Measurements from ENCODE around the gene OR6N2.

Gene OR6N2

DNA sequence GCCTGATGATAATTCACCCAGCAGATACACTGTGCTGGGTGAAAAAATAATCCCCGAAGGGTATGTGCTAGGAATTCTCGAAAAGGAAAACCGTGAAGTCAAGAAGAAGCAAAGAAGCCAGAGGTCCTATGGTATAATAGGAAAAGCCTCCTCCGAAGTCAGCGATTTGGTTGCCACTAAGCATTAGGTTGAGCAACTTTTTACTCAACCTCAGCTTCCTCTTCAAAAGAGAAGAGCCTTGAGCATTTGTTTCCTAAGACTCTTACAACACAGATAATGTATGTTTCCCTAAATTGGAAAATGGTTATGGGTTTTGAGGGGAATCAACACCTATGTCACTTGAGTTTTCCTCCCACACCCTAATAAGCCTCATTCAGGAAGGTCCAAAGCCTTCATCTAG, 28.9 kb upstream of the OR6N2 start:
- DNase-seq (no peak), ATAC-seq (ENCODE audit: insufficient read depth, low read depth) (no peak)
- Histone ChIP-seq H3K9me3 (ENCODE audit: insufficient read depth, low read length, severe bottlenecking) (no peaks in the 10 kb centered on the region), H3K36me3 (ENCODE audit: insufficient read depth, low read length) (no peaks in the 10 kb centered on the region), H3K27me3 (ENCODE audit: insufficient read depth, low read length, poor library complexity) (peaks cover 24% of the 10 kb centered on the region), H2AFZ (ENCODE audit: low read depth, low read length) (no peak overlapping the region), H3K4me2 (ENCODE audit: insufficient read depth, low read length) (no peak overlapping the region), H3K27ac (ENCODE audit: low read length) (no peak overlapping the region), H3K4me3 (ENCODE audit: low read depth in 1 of 2, low read length in 2 of 2) (no peak overlapping the region), H3K4me1 (ENCODE audit: insufficient read depth, low read length) (no peaks in the 10 kb centered on the region), H3K9ac (ENCODE audit: low read depth, low read length) (no peak overlapping the region), H4K20me1 (ENCODE audit: insufficient read depth, low read length) (no peaks in the 10 kb centered on the region), H3K79me2 (ENCODE audit: insufficient read depth, low read length) (no peaks in the 10 kb centered on the region)
- no peak for TF ChIP-seq EZH2 (IDR thresholded peaks at IDR 0.05; ENCODE audit: borderline replicate concordance, low read depth, low read length, severe bottlenecking)
- TF ChIP-seq, protein P1, sequence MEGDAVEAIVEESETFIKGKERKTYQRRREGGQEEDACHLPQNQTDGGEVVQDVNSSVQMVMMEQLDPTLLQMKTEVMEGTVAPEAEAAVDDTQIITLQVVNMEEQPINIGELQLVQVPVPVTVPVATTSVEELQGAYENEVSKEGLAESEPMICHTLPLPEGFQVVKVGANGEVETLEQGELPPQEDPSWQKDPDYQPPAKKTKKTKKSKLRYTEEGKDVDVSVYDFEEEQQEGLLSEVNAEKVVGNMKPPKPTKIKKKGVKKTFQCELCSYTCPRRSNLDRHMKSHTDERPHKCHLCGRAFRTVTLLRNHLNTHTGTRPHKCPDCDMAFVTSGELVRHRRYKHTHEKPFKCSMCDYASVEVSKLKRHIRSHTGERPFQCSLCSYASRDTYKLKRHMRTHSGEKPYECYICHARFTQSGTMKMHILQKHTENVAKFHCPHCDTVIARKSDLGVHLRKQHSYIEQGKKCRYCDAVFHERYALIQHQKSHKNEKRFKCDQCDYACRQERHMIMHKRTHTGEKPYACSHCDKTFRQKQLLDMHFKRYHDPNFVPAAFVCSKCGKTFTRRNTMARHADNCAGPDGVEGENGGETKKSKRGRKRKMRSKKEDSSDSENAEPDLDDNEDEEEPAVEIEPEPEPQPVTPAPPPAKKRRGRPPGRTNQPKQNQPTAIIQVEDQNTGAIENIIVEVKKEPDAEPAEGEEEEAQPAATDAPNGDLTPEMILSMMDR (IDR thresholded peaks at IDR 0.05; ENCODE audit: borderline replicate concordance, extremely low read depth, low read length, poor library complexity, severe bottlenecking) = no peak

DNA sequence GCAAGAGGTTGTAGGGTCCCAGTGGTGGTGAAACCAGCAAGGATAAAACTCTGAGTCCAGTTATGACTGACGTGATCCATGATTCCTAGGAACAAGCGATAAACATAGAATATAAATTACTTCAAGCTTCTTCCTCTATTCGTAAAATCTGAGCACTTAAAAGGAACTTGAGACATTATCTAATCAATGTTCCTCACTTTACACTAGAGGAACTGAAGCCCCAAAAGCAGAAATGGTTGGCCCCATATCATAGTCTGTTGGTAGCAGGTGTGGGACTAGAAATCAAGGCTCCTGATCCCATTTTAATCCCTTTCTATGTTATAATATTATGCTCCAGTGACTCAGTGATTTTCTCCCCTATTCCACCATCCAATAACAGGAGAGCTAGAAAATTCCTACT, 28.3 kb upstream of the OR6N2 start:
- TF ChIP-seq EZH2 (IDR thresholded peaks at IDR 0.05; ENCODE audit: borderline replicate concordance, low read depth, low read length, severe bottlenecking) = no peak
- TF ChIP-seq, protein P1 (IDR thresholded peaks at IDR 0.05; ENCODE audit: borderline replicate concordance, extremely low read depth, low read length, poor library complexity, severe bottlenecking) = no peak
- H3K4me3 ChIP-seq (ENCODE audit: low read depth in 1 of 2, low read length in 2 of 2) = no peak overlapping the region
- peaks cover 24% of the 10 kb centered on the region for H3K27me3 ChIP-seq (ENCODE audit: insufficient read depth, low read length, poor library complexity)
- no peak overlapping the region for H3K27ac ChIP-seq (ENCODE audit: low read length)
- no peaks in the 10 kb centered on the region for H3K4me1 ChIP-seq (ENCODE audit: insufficient read depth, low read length)
- no peak overlapping the region for H3K4me2 ChIP-seq (ENCODE audit: insufficient read depth, low read length)
- H4K20me1 ChIP-seq (ENCODE audit: insufficient read depth, low read length) = no peaks in the 10 kb centered on the region
- H3K36me3 ChIP-seq (ENCODE audit: insufficient read depth, low read length) = no peaks in the 10 kb centered on the region
- DNase-seq (no peak), ATAC-seq (ENCODE audit: insufficient read depth, low read depth) (no peak)
- H2AFZ ChIP-seq (ENCODE audit: low read depth, low read length) = no peak overlapping the region
- H3K79me2 ChIP-seq (ENCODE audit: insufficient read depth, low read length) = no peaks in the 10 kb centered on the region
- no peak overlapping the region for H3K9ac ChIP-seq (ENCODE audit: low read depth, low read length)
- no peaks in the 10 kb centered on the region for H3K9me3 ChIP-seq (ENCODE audit: insufficient read depth, low read length, severe bottlenecking)

DNA sequence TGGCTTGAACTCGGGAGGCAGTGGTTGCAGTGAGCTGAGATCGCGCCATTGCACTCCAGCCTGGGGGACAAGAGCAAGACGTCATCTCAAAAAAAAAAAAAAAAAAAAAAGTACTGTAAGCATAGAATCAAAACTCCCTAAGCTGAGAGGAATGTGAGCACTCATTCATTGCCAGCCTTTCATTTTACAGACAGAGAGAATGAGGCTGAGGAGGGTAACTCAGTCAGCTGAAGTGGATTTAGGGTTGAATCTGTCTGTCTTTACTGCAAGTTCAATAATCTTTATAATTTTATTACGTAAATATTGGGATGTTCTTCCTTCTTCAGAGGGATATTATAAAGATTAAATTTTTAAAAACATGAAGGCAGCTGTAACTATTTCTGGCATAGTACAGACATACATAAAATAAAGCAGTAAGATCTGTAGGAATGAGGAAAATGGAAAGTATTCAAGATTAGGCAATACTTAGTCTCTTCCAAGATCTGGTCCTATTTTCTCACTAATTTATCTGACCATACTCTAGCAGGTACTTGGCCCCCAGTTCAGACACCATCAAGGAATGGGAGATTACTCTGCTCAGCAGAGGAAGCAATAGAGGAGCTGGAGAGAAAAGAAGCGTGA, 26.0 kb upstream of the OR6N2 start:
- no peaks in the 10 kb centered on the region for H3K79me2 ChIP-seq (ENCODE audit: insufficient read depth, low read length)
- DNase-seq = no peak

More for the DNA sequence above, 26.0 kb upstream of the OR6N2 start:
- no peaks in the 10 kb centered on the region for H3K4me1 ChIP-seq (ENCODE audit: insufficient read depth, low read length)
- H3K27ac ChIP-seq (ENCODE audit: low read length) = no peak overlapping the region
- no peaks in the 10 kb centered on the region for H3K36me3 ChIP-seq (ENCODE audit: insufficient read depth, low read length)
- TF ChIP-seq, protein P1 (IDR thresholded peaks at IDR 0.05; ENCODE audit: borderline replicate concordance, extremely low read depth, low read length, poor library complexity, severe bottlenecking) = no peak
- TF ChIP-seq EZH2 (IDR thresholded peaks at IDR 0.05; ENCODE audit: borderline replicate concordance, low read depth, low read length, severe bottlenecking) = no peak
- no peak overlapping the region for H3K4me2 ChIP-seq (ENCODE audit: insufficient read depth, low read length)
- no peak for ATAC-seq (ENCODE audit: insufficient read depth, low read depth)
- peaks cover 26% of the 10 kb centered on the region for H3K27me3 ChIP-seq (ENCODE audit: insufficient read depth, low read length, poor library complexity)
- no peaks in the 10 kb centered on the region for H4K20me1 ChIP-seq (ENCODE audit: insufficient read depth, low read length)
- H2AFZ ChIP-seq (ENCODE audit: low read depth, low read length) = no peak overlapping the region
- H3K9ac ChIP-seq (ENCODE audit: low read depth, low read length) = no peak overlapping the region
- H3K9me3 ChIP-seq (ENCODE audit: insufficient read depth, low read length, severe bottlenecking) = no peaks in the 10 kb centered on the region
- H3K4me3 ChIP-seq (ENCODE audit: low read depth in 1 of 2, low read length in 2 of 2) = no peak overlapping the region
